ENCODE results near the gene RPS5.

RPS5 gene

GRCh38 chr19:58439576-58440554, 52.8 kb downstream of the RPS5 start, which contains the start of gene ZNF132:
Gene ZNF132, minus strand, starts transcription at chr19:58440153. Its CDS starts 332 bp downstream, at chr19:58439821.
- TF ChIP-seq GATA2 (IDR thresholded peaks at IDR 0.05; ENCODE audit: low read depth, low read length), result no peak
- no peak for TF ChIP-seq GATA3 (IDR thresholded peaks at IDR 0.05; ENCODE audit: low read depth, low read length)

- TF ChIP-seq GATA3 (IDR thresholded peaks at IDR 0.05; ENCODE audit: low read depth, low read length), result no peak
- TF ChIP-seq GATA2 (IDR thresholded peaks at IDR 0.05; ENCODE audit: low read depth, low read length), result no peak
These were observed 53.5 kb downstream of the RPS5 start for GRCh38 chr19:58440556-58440955.

Data from SH-SY5Y (cell line).